ENCODE data around the gene ELMO2.

GRCh38 chr20:46393967-46394366, 12.4 kb downstream of the ELMO2 start:
- TF ChIP-seq CTCF (conservative IDR thresholded peaks at IDR 0.05; ENCODE audit: low read depth, low read length) (no peak), EZH2 (IDR thresholded peaks at IDR 0.05; ENCODE audit: borderline replicate concordance, low read depth, low read length, poor library complexity, severe bottlenecking) (no peak)

Data from A673 (cell line).